ENCODE measurements around the gene TET1.
A peak's percentile ranks its signal among the peaks of the same experiment; 100 is the strongest.
"Not testable (repeated sequence)": the region's sequence is repeated elsewhere in the genome, so short reads cannot be mapped to it uniquely, and the experiment has no call there.

The TET1 gene

GRCh38 chr10:68720793-68721672, 160.9 kb downstream of the TET1 start, which contains the start of gene CCAR1:
Gene CCAR1 (plus strand): TSS chr10:68721239. CDS start chr10:68722505, 1,266 bp downstream.
- DNase-seq = peak; percentile 94

- DNase-seq = no peak
Measured at GRCh38 chr10:68721673-68722335, 161.7 kb downstream of the TET1 start.

DNA sequence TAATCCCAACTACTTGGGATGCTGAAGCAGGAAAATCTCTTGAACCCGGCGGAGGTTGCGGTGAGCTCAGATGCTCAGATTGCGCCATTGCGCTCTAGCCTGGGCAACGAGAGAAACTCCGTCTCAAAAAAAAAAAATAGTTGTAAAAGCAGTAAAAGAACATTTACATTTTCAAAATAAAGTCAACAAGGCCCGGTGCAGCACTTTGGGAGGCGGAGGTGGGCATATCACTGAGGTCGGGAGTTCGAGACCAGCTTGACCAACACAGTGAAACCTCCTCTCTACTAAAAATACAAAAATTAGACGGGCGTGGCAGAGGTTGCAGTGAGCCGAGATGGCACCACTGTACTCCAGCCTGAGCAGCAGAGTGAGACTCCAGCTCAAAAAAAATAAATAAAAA, 164.9 kb downstream of the TET1 start:
- DNase-seq = no peak

- DNase-seq = no peak
Measured at GRCh38 chr10:68727146-68727545, 167.0 kb downstream of the TET1 start.

DNA sequence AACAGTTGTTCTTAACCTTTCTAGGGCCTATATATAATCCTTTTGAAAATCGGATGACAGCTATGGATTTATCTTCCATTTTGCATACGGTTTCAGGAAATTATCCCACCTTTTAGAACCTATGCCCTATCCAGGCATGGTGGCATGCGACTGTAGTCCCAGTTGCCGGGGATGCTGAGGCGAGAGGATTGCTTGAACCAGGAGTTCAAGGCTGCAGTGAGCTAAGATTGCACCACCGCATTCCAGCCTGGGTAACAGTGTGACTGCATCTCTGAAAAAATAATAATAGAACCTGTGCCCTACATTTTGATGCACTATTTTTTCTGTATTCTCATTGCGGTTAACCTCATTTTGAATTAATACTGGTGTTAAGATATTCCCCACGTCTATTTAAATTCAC, 172.5 kb downstream of the TET1 start:
- no peak for DNase-seq

GRCh38 chr10:68734349-68734748, 174.2 kb downstream of the TET1 start:
- DNase-seq = no peak

DNA sequence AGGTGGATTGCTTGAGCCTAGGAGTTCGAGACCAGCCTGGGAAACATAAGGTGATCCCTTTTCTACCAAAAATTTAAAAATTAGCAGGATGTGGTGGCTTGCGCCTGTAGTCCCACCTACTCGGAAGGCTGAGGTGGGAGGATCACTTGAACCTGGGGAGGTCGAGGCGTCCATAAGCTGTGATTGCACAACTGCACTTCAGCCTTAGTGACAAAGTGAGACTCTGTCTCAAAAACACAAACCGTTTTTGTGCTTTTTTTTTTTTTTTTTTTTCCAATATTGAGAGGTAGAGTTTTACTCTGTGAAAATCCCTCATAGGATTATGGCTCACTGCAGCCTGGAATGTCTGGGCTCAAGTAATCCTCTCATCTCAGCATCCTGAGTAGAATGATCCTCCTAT, 175.0 kb downstream of the TET1 start:
- no peak for DNase-seq

- DNase-seq = not testable (repeated sequence)
Measured at GRCh38 chr10:68735739-68736138, 175.6 kb downstream of the TET1 start.

GRCh38 chr10:68740676-68741075, 180.5 kb downstream of the TET1 start:
- not testable (repeated sequence) for DNase-seq

GRCh38 chr10:68742397-68742796, 182.3 kb downstream of the TET1 start:
- no peak for DNase-seq
